NCI-H1930 (cell line): ENCODE data around the gene SLC39A10.

Source experiments
- DNase-seq, 2 experiments: peaks; one replicate each; lab custom pipeline; 2025; lab: John Stamatoyannopoulos, UW

The SLC39A10 gene

GRCh38 chr2:195727106-195727505 lies 70.1 kb downstream of the SLC39A10 start:
- no peak for DNase-seq

GRCh38 chr2:195730912-195731311 lies 73.9 kb downstream of the SLC39A10 start:
- DNase-seq, result no peak

- no peak for DNase-seq
Measured at GRCh38 chr2:195732574-195732973, 75.5 kb downstream of the SLC39A10 start.

GRCh38 chr2:195733831-195734230 lies 76.8 kb downstream of the SLC39A10 start:
- no peak for DNase-seq

- no peak for DNase-seq
Measured at GRCh38 chr2:195734395-195734794, 77.4 kb downstream of the SLC39A10 start.

- no peak for DNase-seq
Measured at GRCh38 chr2:195734931-195735330, 77.9 kb downstream of the SLC39A10 start.

GRCh38 chr2:195735347-195735746 lies 78.3 kb downstream of the SLC39A10 start:
- no peak for DNase-seq

GRCh38 chr2:195737511-195738325 lies 80.7 kb downstream of the SLC39A10 start:
- DNase-seq, result no peak

- DNase-seq, result no peak
Measured at GRCh38 chr2:195741191-195741590, 84.2 kb downstream of the SLC39A10 start.

GRCh38 chr2:195756218-195756942 lies 99.4 kb downstream of the SLC39A10 start:
- DNase-seq, result no peak

- DNase-seq, result no peak
Measured at GRCh38 chr2:195758846-195759245, 101.8 kb downstream of the SLC39A10 start.

GRCh38 chr2:195759877-195760276 lies 102.9 kb downstream of the SLC39A10 start:
- DNase-seq, result no peak

GRCh38 chr2:195763866-195764265 lies 106.8 kb downstream of the SLC39A10 start:
- no peak for DNase-seq

GRCh38 chr2:195766691-195767090 lies 109.7 kb downstream of the SLC39A10 start:
- DNase-seq, result no peak

- no peak for DNase-seq
Measured at GRCh38 chr2:195768431-195768830, 111.4 kb downstream of the SLC39A10 start.

- DNase-seq, result no peak
Measured at GRCh38 chr2:195769975-195770374, 112.9 kb downstream of the SLC39A10 start.

GRCh38 chr2:195779491-195779890 lies 122.5 kb downstream of the SLC39A10 start:
- no peak for DNase-seq

- DNase-seq, result no peak
Measured at GRCh38 chr2:195782156-195782555, 125.1 kb downstream of the SLC39A10 start.
